Left renal cortex interstitium (tissue), 4 donors: ENCODE measurements around the gene CHRM5. TPM values are rescaled to one million over a fixed set of nuclear protein-coding genes. Genes with fewer than 3 reads are reported as not detected.
"Not testable (repeated sequence)": the region's sequence is repeated elsewhere in the genome, so short reads cannot be mapped to it uniquely, and the experiment has no call there.

ENCODE experiments used
- DNase-seq, 4 donors: peaks; one replicate each; pipeline ENCODE4 v3.0.0-alpha.2; 2013; ENCODE audit warnings: low read depth in 4 of 4, low spot score in 2 of 4, missing footprints in 1 of 4
- polyA plus RNA-seq, 4 donors: library from polyadenylated mRNA; unstranded; fragments of 120-200 nt; gene quantifications; one replicate each; pipeline ENCODE4 v1.2.1, GENCODE V29; 2013; ENCODE audit not compliant: insufficient read length in 4 of 4

CHRM5 gene
- polyA plus RNA-seq, 4 donors: 0.16 to 0.44 (median 0.31) TPM

DNA sequence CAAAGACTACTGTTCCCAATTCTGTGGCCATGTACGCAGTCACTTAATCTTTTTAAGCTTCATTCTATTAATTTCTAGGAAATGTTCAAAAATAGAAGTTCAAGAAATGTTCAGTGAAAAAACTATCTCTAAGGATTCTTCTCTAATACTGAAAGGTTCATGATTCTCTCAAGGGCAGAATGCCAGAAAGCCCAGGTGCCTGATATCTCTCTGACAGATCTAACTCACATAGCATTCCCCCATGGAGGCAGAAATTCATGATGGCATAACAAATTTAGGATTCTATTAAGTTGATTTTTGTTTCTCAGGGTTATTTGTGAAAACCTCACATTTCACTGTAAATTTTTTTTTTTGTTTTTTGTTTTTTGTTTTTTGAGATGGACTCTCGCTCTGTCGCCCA is 17.5 kb downstream of the CHRM5 start:
- DNase-seq: no peak

DNA sequence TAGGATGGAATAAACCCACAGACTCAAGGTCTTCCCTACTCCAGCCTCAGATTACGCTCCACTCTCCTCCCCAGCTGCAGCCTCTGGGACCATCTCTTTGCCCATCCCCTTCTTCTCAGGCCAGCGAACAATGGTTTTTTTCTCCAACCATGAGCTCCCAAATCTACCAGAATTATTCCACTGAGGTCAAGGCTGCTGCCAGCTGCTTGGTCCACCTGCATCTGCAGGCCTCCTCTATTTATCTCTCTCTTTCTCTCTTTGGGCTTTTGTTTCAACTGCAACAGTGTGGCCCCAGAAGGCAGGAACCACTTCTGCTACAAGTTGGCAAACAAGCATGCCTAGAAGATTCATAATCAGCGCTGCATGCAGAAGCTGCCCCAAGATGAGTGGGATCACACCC is 19.1 kb downstream of the CHRM5 start:
- no peak for DNase-seq

DNA sequence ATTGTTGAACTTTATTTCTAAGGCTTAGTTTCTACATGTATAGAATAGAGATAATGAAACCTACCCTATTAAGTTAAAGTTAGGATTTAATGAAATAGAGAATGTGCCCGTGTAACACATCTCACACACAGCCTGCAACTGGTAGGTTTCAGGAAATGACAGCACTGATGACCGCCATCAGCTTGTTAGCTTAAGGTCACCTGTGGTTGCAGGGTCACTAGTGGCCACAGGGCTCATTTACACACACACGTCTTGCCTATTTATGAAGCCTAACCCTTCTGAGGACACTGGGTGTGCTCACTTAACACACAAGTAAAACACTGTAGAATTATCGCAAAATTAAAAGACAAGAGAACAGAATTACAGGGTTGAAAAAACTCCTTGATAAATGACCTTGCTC is 20.1 kb downstream of the CHRM5 start:
- DNase-seq: no peak

DNA sequence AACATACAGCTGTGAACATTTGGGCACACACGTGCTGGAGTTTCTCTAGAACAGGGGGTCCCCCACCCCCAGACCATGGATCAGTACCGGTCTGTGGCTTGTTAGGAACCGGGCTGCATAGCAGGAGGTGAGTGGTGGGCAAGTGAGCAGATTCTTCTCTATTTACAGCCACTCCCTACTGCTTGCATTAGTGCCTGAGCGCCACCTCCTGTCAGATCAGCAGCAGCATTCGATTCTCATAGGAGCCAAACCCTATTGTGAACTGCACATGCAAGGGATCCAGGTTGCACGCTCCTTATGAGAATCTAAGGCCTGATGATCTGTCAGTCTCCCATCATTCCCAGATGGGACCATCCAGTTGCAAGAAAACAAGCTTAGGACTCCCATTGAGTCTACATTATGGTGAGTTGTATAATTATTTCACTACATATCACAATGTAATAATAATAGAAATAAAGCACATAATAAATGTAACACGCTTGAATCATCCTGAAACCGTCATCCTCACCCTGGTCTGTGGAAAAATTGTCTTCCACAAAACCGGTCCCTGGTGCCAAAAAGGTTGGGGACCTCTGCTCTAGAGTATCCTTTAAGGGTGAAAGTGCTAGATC is 25.8 kb downstream of the CHRM5 start:
- DNase-seq: no peak

DNA sequence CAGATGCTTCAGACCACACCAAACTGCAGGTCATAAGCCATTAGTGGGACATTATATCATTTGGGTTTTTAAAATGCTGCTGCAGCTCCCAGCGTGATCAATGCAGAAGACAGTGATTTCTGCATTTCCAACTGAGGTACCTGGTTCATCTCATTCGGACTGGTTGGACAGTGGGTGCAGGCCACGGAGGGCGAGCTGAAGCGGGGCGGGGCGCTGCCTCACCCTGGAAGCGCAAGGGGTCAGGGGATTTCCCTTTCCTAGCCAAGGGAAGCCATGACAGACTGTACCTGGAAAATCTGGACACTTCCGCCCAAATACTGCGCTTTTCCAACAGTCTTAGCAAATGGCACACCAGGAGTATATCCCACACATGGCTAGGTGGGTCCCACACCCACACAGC is 27.4 kb downstream of the CHRM5 start:
- not testable (repeated sequence) for DNase-seq

DNA sequence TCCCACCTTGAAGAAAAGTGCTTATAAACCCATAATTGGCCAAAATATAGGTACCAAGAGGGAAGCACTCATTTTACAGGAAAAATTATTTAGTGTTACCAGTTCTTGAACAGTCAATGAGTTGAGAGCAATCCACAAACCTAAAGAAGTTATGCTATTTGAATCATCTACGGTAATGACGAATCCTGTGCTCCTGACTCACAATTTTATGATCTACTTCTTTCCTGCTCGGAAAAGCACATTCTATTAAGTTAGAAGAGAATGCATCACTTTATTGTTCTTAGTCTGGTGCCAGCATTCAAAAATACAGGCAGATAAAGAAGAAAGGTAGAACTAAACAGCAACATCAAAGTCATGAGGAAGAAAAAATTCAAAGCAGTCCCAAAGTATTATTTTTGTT is 33.2 kb downstream of the CHRM5 start:
- no peak for DNase-seq

DNA sequence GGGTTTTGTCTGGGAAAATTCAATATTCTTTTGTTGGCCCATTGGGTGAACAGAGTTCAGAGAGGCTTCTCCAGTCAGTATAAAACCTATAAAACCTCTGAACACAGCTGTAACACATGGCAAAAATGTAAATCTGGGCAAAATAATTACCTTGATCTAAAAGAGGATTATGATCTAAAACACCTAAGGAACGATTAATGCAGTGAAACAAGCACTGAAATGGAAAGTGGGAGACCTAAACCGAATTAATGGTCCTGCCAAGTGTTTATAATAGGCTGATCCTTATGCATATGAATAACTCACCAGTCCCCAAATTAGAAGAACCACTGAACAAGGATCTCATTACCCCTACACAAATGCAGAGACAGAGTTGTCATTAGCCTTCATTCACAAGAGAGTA is 38.1 kb downstream of the CHRM5 start:
- DNase-seq: no peak

DNA sequence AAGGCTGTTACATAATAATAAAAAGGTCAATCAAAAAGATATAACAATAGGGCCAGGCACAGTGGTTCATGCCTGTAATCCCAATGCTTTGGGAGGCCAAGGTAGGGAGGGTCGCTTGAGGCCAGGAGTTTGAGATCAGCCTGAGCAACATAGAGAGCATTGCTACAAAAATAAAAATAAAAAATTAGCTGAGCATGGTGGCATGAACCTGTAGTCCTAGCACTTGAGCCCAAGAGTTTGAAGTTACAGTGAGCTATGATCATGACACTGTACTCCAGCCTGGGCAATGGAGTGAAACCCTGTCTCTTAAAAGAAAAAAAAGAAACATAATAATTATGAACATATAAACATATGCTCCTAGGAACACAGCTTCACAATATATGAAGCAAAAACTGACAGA is 41.4 kb downstream of the CHRM5 start:
- DNase-seq: no peak

DNA sequence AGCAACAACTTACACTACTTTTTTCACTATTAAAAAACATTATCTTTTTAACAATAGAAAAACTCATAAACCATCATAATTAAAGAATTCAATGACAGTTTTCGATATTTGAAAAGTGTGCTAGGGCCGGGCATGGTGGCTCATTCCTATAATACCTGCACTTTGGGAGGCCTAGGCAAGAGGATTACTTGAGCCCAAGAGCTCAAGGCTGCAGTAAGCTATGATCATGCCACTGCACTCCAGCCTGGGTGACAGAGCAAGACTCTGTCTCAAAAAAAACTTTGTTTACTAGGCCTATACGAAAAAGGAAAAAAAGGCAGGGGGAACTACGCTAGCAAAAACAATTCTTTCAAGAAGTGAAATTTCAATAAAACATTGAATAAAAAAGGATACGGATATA is 42.6 kb downstream of the CHRM5 start:
- DNase-seq: no peak

DNA sequence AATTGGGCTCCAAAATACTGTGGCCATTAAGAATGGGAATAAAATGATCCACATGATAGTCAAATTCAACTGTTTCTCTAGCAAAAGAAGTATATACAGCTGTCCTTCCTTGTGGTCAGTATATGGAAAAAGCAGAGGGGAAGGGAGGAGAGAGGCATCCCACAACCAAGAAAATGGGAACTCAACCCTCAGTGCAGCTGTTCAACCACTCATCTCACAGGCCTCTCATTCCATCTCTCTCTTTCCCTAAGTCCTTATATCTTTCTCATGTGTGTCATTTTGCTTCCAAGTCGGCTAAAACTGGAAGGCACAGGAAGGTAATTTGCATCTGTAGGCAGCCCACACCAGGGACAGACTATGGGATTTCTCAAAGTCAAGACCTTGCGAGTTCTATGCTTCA is 43.2 kb downstream of the CHRM5 start:
- no peak for DNase-seq

DNA sequence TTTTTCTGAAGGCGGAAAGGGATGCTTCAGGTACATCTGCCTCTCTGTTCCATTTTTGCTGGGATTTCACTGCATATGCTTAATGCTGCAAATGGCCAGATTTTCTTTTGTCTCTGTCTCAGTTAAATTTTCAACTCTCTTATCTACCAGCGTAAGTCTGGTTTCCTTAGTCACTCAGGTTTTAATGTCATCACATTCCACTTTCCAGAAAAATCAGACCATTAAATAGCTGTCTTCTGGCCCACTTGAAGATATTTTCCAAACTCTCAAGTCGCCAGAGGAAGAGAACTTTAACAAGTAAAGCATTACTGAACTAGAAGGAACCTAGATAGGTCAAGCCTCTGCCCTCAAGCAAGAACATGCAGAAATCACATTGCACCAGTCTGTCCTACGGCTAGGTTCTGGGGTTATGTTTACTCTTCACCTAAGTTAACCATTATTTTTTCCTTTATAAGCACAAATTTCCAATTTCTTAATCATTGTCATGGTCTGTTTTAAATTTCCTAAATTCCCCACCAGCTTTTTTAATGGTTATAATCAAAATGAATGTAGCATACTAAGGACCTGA is 44.2 kb downstream of the CHRM5 start:
- DNase-seq: no peak

DNA sequence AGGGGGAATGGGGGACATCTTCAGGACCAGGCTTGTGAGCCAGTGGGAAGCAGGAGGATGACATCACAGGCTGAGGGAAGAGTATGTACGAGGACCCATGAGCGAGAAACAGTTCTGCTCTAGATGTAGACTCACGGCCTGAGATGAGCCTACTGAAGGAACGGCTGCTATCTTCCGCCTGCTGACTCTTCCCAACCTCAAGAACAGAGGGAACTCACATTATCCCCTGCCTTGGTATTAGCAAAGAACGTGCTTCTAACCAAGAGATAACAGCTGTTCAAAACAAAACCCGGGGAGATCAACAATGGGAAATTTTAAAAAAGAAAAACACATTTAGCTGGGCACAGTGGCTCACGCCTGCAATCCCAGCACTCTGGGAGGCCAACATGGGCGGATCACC is 45.4 kb downstream of the CHRM5 start:
- no peak for DNase-seq

DNA sequence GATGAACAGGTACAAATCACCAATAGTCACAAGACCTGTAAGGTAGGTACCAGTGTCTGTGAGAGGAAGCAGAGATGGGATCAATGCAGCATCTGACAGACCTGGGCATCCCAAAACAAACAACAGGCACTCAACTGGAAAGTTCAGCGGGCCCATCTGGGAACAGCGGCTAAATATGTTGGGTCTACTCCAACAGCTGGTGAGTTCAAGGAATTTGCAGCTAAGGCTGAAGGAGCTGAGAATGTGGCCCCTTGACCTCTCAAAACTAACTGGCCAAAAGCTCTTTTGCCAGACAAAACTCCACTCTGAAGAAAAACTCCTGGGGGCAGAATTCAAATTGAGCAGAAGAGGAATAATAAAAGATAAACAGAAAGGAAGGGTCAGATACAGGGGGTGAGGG is 46.3 kb downstream of the CHRM5 start:
- no peak for DNase-seq

DNA sequence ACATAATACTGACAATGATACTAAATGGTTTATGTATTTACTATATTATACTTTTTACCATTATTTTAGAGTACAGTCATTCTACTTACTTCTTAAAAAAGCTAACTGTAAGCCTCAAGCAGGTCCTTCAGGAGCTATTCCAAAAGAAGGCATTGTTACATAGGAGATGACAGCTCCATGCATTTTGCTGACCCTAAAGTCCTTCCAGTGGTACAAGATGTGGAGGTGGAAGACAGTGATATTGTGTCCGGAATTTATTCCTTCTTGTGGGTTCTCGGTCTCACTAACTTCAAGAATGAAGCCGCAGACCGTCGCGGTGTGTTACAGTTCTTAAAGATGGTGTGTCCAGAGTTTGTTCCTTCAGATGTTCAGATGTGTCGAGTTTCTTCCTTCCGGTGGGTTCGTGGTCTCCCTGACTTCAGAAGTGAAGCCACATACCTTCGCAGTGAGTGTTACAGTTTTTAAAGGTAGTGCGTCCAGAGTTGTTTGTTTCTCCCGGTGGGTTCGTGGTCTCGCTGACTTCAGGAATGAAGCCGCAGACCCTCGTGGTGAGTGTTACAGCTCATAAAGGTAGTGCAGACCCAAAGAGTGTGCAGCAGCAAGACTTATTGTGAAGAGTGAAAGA is 49.8 kb downstream of the CHRM5 start:
- DNase-seq: no peak

DNA sequence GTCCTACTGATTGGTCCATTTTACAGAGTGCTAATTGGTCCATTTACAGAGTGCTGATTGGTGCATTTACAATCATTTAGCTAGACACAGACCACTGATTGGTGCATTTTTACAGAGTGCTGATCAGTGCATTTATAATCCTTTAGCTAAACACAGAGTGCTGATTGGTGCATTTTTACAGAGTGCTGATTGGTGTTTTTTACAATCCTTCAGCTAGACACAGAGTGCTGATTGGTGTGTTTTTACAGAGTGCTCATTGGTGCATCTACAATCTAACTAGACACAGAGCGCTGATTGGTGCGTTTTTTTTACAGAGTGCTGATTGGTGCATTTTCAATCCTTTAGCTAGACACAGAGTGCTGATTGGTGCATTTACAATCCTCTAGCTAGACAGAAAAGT is 50.4 kb downstream of the CHRM5 start:
- not testable (repeated sequence) for DNase-seq

DNA sequence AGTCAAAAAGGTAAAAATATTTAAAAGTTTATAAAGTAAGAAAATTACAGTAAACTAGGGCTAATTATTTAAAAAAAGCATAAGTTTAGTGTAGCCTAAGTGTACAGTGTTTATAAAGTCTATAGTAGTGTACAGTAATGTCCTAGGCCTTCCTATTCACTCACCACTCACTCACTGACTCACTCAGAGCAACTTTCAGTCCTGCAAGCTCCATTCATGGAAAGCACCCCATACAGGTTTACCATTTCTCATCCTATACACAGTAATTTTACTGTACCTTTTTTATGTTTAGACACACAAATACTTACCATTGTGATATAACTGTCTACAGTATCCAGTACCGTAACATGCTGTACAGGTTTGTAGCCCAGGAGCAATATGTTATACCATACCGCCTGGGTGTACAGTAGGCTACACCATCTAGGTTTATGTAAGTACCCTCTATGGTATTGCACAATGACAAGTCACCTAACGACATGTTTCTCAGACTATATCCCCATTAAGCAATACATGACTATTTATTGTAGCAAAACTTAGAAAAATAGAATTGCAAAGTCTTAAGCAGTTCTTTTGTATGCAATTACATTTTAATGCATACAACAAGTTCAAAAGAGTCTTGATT is 51.2 kb downstream of the CHRM5 start:
- DNase-seq: no peak

DNA sequence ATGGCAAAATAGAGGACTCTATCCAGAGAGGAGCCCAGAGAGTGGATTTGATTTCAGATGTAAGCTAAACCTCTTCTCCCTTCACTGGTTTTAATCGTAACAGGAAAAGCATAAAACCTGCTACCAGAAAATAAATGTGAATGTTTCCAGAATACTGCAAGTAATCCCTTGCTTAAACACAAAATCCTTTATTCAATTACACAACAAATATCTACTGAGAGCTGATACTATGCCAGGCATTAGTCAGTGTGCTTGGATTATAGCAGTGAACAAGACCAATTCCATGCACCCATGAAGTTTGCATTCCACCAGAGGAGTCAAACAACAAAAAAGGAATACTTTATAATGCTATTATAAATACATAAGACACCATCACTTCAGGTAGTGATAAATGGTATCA is 55.6 kb downstream of the CHRM5 start:
- DNase-seq: no peak

DNA sequence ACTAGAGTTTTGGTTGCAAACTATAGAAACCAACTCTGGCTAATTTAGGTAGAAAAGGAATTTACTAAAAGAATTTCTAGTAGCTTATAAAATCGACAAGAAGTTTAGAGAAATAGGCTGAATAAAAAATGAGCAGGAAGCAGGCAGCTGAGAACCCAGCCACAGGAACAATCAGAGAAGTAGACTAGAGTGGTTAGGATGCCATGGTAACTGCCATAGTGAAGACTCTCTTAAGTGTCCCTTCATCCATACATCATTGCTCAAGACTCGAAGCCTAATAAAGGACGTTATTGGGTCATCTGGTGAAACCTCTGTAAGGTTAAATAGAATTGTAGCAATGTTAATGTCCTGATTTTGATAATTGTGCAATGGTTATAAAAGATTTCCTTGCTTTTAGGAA is 57.0 kb downstream of the CHRM5 start:
- no peak for DNase-seq

DNA sequence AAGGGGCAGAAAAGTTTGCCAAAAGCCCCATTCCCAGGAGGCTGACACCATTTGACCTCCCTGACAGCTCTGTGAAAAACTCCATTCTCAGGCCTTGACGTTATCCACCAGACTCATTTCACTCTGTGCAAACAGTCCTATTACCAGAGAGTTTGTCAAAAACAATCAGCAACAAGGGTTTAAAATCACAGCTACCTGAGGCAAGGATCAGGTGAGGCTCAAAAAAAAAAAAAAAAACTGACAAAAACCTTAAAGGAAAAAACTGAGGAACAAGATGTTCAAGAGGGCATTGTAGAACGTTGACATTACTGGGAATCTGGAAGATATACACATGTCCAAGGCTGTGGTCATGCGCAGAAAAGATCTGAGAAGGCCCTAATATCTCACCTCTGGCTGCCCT is 59.3 kb downstream of the CHRM5 start:
- DNase-seq: no peak

DNA sequence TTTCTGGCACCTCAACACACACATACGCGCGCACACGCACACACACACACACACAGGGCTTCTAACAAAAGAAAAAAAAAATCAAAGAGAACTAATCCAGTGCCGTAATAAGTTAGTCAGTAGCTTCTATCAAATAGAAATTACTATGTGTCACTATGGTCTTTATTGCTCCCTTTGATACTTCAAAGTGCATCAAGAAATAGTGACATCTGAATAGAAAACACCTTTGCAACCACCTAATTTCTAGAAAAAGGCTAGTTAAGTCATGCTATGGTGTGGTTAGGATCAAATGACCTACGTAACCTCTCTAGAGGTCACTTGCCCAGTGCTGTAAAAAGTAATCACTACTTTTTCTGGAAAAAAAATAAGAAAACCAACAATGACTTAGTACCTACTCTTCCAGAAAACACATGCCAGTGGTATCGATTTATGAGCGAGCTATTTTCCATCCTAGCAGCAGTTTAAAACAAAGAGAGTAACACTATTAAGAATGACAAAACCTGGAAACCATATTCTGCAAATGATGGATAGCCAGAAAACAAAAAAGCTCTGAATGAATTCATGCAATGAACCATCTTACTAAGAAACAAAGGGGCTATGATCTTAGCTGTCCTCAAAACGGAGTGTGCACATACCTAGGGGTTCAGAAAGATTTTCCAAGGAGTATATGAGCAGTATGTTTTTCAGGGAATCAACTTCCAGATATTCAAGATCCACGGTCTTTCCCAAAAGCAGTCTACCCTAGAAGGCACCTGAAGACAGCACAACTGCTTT is 63.9 kb downstream of the CHRM5 start:
- no peak for DNase-seq
